Measurements from ENCODE around the gene NFATC1.

- no peak for TF ChIP-seq CTCF (IDR thresholded peaks at IDR 0.05)
- TF ChIP-seq POLR2AphosphoS5 (IDR thresholded peaks at IDR 0.05), result no peak
- no peak for TF ChIP-seq EP300 (IDR thresholded peaks at IDR 0.05)
These were observed 30.0 kb upstream of the NFATC1 start for GRCh38 chr18:79365701-79366100.
